Activated naive CD8-positive, alpha-beta T cell (primary cell): ENCODE data around the gene BCAR3.
"Not testable (repeated sequence)": the region's sequence is repeated elsewhere in the genome, so short reads cannot be mapped to it uniquely, and the experiment has no call there.

Experiments used
- H3K27ac Mint-ChIP-seq: one replicate; pipeline ENCODE4 v1.8.0; 2021; ENCODE audit warnings: mixed read lengths
- H3K27me3 Mint-ChIP-seq: one replicate; pipeline ENCODE4 v1.8.0; 2021; ENCODE audit warnings: mixed read lengths
- H3K36me3 Mint-ChIP-seq: one replicate; pipeline ENCODE4 v1.8.0; 2021; ENCODE audit warnings: mixed read lengths
- H3K4me1 Mint-ChIP-seq: one replicate; pipeline ENCODE4 v1.8.0; 2021; ENCODE audit warnings: low read depth, mixed read lengths
- H3K4me3 Mint-ChIP-seq: one replicate; pipeline ENCODE4 v1.8.0; 2021; ENCODE audit warnings: mild to moderate bottlenecking, mixed read lengths
- H3K9me3 Mint-ChIP-seq: one replicate; pipeline ENCODE4 v1.8.0; 2021; ENCODE audit warnings: low read depth, mixed read lengths

The BCAR3 gene

DNA sequence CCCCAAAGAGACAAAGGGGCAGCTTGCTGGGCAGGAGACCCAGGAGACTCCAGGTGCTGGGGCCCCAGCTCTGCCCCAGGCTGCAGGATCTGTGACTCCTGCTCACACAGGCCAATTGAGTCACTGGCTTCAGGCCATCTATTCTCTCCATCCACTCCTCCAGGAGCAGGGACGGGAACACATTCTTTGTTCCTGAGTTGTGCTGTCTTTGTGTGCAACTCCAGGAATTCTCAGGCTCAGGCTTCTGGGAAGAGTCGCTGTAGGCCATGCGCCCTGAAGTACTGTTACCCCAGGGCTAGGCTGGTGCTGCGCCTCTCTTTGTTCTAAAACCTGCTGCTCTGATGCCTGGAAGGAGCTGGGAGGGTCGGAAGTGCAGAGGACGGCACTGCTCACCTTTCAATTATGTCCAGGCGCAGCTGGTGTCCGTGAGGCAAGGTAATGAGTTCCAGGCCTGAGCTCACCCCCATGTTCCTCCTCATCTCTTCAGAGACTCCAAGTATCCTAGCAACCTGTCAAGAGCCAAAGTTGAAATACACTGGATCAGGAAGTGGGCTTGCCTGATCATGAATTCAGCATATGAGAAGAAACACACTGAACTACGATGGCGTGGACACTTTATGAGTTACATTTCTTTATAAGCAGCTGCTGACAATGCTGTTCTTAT, 105.9 kb downstream of the BCAR3 start:
- no peaks in the 10 kb centered on the region for H3K36me3 Mint-ChIP-seq
- H3K27me3 Mint-ChIP-seq = no peaks in the 10 kb centered on the region
- H3K4me1 Mint-ChIP-seq = no peaks in the 10 kb centered on the region
- no peaks in the 10 kb centered on the region for H3K9me3 Mint-ChIP-seq
- no peak overlapping the region for H3K27ac Mint-ChIP-seq
- no peak overlapping the region for H3K4me3 Mint-ChIP-seq

DNA sequence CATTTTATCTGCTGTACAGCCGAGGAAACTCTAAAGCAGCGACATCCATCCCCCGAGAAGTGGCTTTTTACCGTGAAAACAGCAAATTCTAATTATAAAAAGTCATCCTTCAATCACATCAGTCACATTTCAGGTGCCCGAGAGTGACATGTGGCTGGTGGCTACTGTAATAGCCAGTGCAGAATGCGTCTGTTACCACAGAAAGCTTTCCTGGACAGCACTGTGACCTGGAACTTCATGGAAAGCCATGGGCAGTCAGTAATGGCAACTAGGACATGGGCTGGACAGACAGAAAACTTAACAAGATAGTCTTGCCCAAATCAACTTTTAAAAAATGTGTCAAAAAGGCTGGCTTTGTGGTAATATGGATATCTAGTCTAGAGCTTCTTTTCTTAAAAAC, 106.6 kb downstream of the BCAR3 start:
- no peaks in the 10 kb centered on the region for H3K4me1 Mint-ChIP-seq

DNA sequence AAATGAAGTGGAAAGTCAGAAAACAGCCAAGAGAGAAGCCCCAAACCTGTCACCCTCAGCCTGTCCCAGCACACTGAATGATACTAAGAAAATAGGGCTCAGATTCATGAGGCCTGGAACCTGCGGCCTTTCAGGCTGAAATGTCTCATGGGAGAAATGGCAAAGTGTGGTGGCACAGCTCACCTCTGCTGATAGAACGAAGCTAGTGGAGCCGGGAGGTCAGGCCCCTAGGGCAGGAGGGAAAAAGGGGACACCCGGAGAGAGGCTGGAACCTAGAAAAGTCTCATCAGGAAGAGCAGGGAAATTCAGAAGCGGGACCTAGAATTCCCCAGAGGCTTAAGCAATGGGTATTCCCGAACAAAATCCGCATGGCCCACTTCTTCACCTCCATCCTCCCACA, 107.1 kb downstream of the BCAR3 start:
- peaks cover 3% of the 10 kb centered on the region for H3K36me3 Mint-ChIP-seq
- no peak overlapping the region for H3K27ac Mint-ChIP-seq
- no peaks in the 10 kb centered on the region for H3K27me3 Mint-ChIP-seq
- no peaks in the 10 kb centered on the region for H3K9me3 Mint-ChIP-seq
- no peak overlapping the region for H3K4me3 Mint-ChIP-seq
- no peaks in the 10 kb centered on the region for H3K4me1 Mint-ChIP-seq

More for the DNA sequence above, 106.6 kb downstream of the BCAR3 start:
- no peak overlapping the region for H3K4me3 Mint-ChIP-seq
- H3K36me3 Mint-ChIP-seq = peaks cover 3% of the 10 kb centered on the region
- no peak overlapping the region for H3K27ac Mint-ChIP-seq
- no peaks in the 10 kb centered on the region for H3K27me3 Mint-ChIP-seq
- H3K9me3 Mint-ChIP-seq = no peaks in the 10 kb centered on the region

DNA sequence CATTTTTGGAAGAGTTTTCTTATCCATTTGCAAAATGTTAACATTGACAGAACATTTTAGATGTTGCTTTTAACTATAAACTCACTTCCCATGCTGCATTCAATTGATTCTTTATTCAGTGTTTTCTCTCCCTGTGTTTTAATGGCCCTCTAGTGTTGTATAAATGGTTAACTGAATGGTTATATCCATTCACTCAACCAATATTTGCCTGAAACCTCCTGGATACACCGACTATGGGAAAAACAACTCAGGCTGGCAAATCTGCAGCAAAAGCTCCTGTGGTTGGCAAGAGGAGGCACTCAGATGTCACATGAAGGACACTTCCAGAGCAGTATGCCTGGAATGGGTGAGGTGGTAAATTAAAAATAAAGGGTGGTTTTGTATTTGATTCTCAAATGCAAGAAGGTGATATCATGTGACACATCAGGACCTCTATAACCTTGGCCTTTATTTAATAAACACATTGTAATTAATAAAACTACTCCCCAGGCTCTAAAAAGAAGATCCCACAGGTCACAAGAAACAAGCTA, 107.6 kb downstream of the BCAR3 start:
- H3K4me1 Mint-ChIP-seq = no peaks in the 10 kb centered on the region
- H3K27ac Mint-ChIP-seq = no peak overlapping the region
- H3K4me3 Mint-ChIP-seq = no peak overlapping the region
- no peaks in the 10 kb centered on the region for H3K27me3 Mint-ChIP-seq
- peaks cover 3% of the 10 kb centered on the region for H3K36me3 Mint-ChIP-seq
- no peaks in the 10 kb centered on the region for H3K9me3 Mint-ChIP-seq

DNA sequence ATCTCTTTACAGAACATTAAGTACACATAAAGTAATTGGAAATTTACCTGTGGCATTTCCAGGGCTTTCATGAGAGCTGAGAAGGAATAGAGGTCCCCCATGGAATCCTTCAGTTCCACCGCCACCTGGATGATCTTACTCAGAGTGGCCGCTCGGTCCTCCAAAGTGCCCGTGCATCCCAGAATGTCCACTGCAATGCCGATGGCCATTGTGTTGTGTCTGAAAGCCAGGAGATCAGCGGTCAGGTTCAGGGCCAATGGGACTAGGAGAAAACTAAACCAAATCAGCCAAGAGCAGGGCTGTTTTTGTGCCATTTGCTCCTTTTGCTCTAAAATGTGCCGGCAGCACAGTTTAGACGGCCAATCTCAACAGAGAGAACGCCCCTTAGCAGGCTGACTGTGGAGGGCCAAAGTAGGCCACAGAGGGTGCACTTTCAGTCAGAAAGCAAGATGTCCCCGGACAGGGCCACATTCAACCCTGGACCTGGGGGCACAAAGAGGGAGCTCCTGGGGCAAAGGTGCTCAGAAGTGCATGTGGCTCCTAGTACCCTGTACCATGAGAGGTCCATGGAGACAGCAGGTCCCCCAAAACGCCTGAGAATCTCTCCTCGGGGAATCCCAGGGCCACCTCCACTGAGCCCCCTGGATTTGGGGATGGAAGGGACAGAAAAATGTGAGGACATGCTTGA, 109.9 kb downstream of the BCAR3 start:
- no peak overlapping the region for H3K4me3 Mint-ChIP-seq
- no peak overlapping the region for H3K27ac Mint-ChIP-seq
- no peaks in the 10 kb centered on the region for H3K4me1 Mint-ChIP-seq
- H3K36me3 Mint-ChIP-seq = peaks cover 6% of the 10 kb centered on the region
- H3K27me3 Mint-ChIP-seq = no peaks in the 10 kb centered on the region
- H3K9me3 Mint-ChIP-seq = no peaks in the 10 kb centered on the region

DNA sequence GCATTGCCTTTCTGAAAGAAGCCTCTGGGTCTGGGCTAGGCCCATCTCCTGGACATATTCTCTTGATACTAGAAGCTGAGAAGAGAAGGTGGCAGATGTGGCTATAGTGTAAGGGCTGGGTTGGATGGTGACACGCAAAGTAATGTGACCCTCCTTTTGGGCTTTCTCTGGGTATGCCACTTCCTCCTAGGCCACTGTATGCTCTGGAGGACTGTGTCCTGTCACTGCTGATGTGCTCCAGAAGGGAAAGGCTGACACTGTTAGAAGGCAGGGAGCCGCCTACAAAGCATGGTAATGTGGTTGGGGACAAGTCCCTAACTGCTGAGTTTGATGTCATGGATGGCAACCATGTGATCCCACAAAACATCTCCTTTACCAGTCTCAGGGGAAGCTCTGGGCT, 112.1 kb downstream of the BCAR3 start:
- Mint-ChIP-seq H3K9me3 (no peaks in the 10 kb centered on the region), H3K27me3 (no peaks in the 10 kb centered on the region), H3K36me3 (peaks cover 6% of the 10 kb centered on the region), H3K27ac (no peak overlapping the region), H3K4me1 (no peaks in the 10 kb centered on the region), H3K4me3 (no peak overlapping the region)

DNA sequence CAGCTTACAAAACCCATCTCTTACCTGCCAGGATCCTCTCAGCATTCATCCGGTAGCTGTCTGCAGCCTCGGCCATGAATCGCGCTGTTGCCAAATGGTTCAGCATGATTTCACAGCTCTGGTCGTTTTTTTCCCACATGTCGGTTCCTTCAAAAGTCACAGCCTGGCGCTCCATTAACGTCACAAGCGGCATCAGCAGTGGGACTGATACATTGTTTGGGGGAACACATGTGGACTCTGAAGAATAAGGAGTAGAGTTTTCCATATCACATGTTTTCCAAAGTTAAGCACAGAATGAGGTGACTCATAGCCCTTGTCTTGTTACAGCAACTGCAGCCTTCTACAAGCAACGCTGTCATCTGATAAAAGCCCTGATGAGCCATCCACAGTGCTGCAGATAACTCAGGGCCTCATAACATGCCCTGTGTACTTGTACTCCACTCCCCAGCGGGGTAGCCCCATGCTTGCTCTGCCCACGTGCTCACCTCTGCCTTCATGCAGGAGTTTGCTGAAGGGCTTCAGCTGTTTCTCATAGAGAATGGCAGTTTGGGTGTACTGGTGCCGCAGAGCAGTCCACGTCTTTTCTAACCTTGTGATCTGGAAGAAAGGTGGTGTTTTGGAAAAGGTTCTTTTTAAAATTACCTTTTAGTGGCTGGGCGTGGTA, 114.2 kb downstream of the BCAR3 start:
- Mint-ChIP-seq H3K9me3 (no peaks in the 10 kb centered on the region), H3K27me3 (no peaks in the 10 kb centered on the region), H3K27ac (no peak overlapping the region), H3K4me3 (no peak overlapping the region), H3K4me1 (no peaks in the 10 kb centered on the region), H3K36me3 (peaks cover 6% of the 10 kb centered on the region)

DNA sequence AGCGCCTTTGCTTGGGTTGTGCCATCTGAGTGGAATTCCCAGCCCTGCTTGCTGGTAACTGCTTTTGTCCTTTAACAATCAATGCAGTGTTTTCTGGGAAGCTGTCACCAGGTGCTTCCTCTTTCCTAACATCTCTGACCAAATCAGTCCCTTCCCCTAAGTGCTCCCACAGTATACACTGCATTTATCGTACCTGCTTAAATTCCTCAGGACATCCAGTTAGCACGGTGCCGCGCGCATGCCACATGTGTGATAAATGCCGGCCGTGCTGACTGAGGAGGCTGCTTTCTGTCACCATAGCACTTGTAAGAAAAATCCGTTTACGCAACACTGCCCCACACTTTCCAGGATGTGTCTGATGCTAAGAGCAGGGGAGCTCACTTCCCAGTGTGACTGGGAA, 115.4 kb downstream of the BCAR3 start:
- H3K4me3 Mint-ChIP-seq = no peak overlapping the region
- no peak overlapping the region for H3K27ac Mint-ChIP-seq
- H3K27me3 Mint-ChIP-seq = no peaks in the 10 kb centered on the region
- H3K36me3 Mint-ChIP-seq = peaks cover 6% of the 10 kb centered on the region
- H3K9me3 Mint-ChIP-seq = no peaks in the 10 kb centered on the region
- no peaks in the 10 kb centered on the region for H3K4me1 Mint-ChIP-seq

DNA sequence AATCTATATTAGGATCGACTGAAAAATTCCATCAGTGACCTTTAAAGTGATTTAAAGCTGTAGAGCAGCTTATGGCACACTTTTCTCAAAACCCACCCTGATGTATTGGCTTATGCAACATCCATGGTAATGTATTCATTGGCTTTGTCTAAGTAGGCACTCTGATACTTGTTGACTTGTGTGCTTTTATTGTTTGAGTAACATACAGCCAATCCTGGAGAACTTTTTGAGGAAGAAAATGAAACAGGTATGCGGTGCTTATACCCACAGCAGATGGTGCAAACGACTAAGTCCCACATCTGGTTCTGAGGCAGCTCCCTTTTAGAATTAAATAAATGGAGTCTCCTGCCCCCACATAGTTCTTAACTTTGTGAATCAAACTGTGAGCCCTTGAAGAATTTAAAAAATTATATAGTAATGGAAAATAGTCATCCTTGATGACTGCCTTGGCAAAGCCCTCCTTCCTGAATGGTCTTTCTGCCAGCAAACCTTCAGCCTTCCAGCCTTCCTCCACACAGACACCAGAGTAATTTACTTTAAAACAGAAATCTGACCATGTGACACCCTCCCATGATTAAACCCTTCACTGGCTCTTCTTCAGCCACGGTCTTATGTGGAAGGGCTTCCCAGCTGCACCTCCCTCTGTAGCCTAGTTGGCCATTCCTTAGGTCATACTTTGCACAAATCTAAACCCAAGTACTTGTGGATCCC, 116.0 kb downstream of the BCAR3 start:
- no peak overlapping the region for H3K27ac Mint-ChIP-seq
- H3K36me3 Mint-ChIP-seq = peaks cover 6% of the 10 kb centered on the region
- H3K4me1 Mint-ChIP-seq = no peaks in the 10 kb centered on the region
- H3K27me3 Mint-ChIP-seq = no peaks in the 10 kb centered on the region
- no peak overlapping the region for H3K4me3 Mint-ChIP-seq
- H3K9me3 Mint-ChIP-seq = no peaks in the 10 kb centered on the region

DNA sequence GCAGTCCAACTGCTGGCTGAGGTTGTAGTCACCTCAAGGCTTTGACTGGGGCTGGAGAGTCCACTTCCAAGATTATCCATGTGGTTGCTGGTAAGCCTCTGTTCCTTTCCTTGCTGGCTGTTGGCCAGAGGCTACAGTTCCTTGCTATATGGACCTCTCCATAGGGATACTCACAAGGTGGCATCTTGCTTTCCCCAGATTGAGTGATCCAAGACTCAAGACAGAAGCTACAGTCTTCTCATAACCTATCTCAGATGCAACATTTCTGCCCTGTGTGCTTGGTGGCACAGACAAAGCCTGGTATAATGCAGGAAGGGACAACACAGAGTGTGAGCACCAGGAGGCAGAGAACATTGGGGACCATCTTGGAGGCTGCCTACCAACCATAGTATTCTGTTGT, 121.9 kb downstream of the BCAR3 start:
- H3K9me3 Mint-ChIP-seq = no peaks in the 10 kb centered on the region
- no peak overlapping the region for H3K4me3 Mint-ChIP-seq
- peaks cover 7% of the 10 kb centered on the region for H3K4me1 Mint-ChIP-seq
- no peak overlapping the region for H3K27ac Mint-ChIP-seq
- H3K27me3 Mint-ChIP-seq = no peaks in the 10 kb centered on the region
- no peaks in the 10 kb centered on the region for H3K36me3 Mint-ChIP-seq

DNA sequence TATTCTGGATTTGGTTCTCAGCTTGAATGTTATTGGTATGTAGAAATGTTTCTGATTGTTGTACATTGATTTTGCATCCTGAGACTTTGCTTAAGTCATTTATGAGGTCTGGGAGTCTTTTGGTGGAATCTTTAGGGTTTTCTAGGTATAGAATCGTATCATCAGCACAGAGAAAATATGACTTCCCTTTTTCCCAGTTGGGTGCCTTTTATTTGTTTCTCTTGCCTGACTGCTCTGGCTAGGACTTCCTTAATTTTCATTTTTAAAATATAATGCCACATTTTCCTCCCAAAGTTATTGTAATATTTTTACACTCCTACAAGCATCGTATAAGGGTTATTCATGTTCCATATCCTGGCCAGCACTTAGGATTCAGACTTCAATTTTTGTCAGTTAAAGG, 122.6 kb downstream of the BCAR3 start:
- no peaks in the 10 kb centered on the region for H3K36me3 Mint-ChIP-seq
- no peaks in the 10 kb centered on the region for H3K9me3 Mint-ChIP-seq
- no peak overlapping the region for H3K4me3 Mint-ChIP-seq
- no peak overlapping the region for H3K27ac Mint-ChIP-seq
- H3K4me1 Mint-ChIP-seq = peaks cover 11% of the 10 kb centered on the region
- no peaks in the 10 kb centered on the region for H3K27me3 Mint-ChIP-seq

DNA sequence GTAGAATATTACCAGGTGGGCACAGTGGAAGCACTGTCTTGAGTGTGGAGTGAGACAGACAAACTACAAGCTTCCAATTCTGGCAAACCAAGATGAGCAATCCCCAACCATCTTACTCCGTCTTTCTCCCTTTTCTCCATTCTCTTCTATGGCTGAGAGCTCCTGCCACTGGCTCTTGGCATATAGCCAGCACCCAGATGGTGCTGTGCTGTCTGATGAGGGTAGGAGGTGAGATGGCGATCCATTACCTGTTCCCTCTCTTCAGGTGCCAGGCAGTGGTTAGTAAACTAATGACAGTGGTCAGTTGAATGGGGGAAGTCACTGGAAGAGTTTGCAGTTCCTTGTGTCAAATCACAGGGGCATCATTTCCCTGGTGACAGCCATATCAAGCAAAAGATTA, 125.3 kb downstream of the BCAR3 start:
- Mint-ChIP-seq H3K4me1 (peaks cover 15% of the 10 kb centered on the region), H3K36me3 (no peaks in the 10 kb centered on the region), H3K9me3 (no peaks in the 10 kb centered on the region), H3K4me3 (no peak overlapping the region), H3K27ac (no peak overlapping the region), H3K27me3 (peaks cover 2% of the 10 kb centered on the region)

DNA sequence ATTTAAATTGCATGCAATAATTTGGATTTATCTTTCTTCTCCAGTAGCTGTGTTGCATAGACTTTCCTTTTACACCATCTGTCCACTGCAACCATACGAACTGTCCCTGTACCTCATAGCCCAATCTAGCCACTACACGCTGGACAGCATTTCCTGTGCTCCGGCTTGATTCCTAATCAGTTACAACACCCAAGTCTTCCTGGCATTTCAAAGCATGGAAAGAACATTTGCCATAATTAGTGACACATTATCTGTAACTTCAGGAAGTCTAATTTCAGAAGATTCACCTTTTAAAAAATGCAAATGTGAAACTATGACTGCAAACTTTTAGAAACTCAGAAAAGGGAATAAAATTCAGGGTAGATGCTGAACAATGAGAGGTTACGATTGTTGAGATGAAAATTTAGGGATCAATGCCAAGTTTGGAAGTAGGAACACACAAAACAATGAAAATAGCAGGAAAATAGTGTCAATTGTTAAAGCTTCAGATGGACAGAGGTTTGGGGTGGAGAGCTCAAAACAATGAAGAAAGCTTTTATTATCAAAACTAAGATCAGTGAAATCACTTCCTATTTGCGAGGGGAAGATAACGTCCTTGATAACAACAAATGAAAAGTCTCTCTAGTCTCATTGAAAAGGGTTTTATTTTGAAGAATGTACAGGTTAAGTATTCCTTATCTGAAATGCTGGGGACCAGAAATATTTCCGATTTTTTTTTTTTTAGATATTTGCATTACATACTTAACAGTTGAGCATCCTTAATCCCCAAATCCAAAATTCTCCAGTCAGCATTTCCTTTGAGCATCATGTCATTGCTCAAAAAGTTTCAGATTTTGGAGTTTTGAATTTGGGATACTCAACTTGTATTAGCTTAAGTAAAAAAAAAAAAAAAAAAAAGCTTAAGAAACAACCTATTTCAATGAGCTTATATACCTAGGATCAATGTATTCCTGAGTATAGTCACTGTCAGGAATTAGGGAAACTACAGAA, 126.5 kb downstream of the BCAR3 start:
- Mint-ChIP-seq H3K36me3 (no peaks in the 10 kb centered on the region), H3K4me1 (peaks cover 15% of the 10 kb centered on the region), H3K4me3 (no peak overlapping the region), H3K27me3 (peaks cover 2% of the 10 kb centered on the region), H3K9me3 (no peaks in the 10 kb centered on the region), H3K27ac (no peak overlapping the region)

DNA sequence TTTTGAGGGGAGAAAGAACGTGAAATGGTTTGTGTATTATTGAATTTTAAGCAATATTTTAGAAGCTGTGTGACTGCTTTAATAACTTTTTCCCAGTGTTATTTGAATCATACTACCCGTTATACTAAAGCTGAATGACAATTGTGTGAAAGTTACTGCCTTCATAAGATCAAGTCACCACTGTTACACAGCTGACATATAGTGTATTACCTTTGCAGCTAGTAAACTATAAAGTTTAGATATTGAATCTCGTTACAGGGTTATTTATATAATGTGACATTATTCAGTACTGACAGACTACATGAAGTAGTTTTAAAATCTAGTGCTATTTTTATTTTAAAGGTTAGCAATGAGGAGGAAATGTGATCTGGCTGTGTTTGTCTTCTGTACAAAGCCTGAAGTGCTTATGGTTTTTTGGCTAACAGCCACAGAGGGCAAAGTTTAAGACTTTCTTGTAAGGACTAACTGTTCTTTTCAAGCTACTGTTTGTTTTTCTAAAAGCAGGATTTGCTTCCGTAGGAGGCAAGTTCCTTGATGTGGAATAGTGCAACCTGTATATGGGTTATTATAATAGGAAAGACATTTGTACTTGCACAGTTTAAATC, 127.6 kb downstream of the BCAR3 start:
- not testable (repeated sequence) for H3K36me3 Mint-ChIP-seq, H3K27me3 Mint-ChIP-seq, H3K9me3 Mint-ChIP-seq, H3K27ac Mint-ChIP-seq, H3K4me3 Mint-ChIP-seq
- H3K4me1 Mint-ChIP-seq = peaks cover 15% of the 10 kb centered on the region
